ENCODE results near the gene COPG1.
A peak's percentile ranks its signal among the peaks of the same experiment; 100 is the strongest.

Gene COPG1

GRCh38 chr3:129280183-129280582 lies 30.8 kb downstream of the COPG1 start:
- no peak for DNase-seq (ENCODE audit: low spot score)

GRCh38 chr3:129281726-129282125 lies 32.3 kb downstream of the COPG1 start:
- DNase-seq (ENCODE audit: low spot score), result no peak

- DNase-seq (ENCODE audit: low spot score), result no peak
Observed at GRCh38 chr3:129282727-129283327, 33.4 kb downstream of the COPG1 start.

GRCh38 chr3:129286081-129286480 lies 36.7 kb downstream of the COPG1 start:
- no peak for DNase-seq (ENCODE audit: low spot score)

GRCh38 chr3:129288446-129288845 lies 39.0 kb downstream of the COPG1 start:
- no peak for DNase-seq (ENCODE audit: low spot score)

- no peak for DNase-seq (ENCODE audit: low spot score)
Observed at GRCh38 chr3:129289201-129289921, 40.0 kb downstream of the COPG1 start.

GRCh38 chr3:129291236-129291886 lies 42.0 kb downstream of the COPG1 start:
- DNase-seq (ENCODE audit: low spot score), result no peak

- no peak for DNase-seq (ENCODE audit: low spot score)
Observed at GRCh38 chr3:129295286-129295685, 45.9 kb downstream of the COPG1 start.

GRCh38 chr3:129304146-129304961 lies 54.9 kb downstream of the COPG1 start:
- no peak for DNase-seq (ENCODE audit: low spot score)

GRCh38 chr3:129304962-129305222 lies 55.5 kb downstream of the COPG1 start:
- no peak for DNase-seq (ENCODE audit: low spot score)

GRCh38 chr3:129305592-129306091 lies 56.2 kb downstream of the COPG1 start:
- DNase-seq (ENCODE audit: low spot score), result peak; percentile 32

GRCh38 chr3:129308636-129309035 lies 59.2 kb downstream of the COPG1 start:
- no peak for DNase-seq (ENCODE audit: low spot score)

- no peak for DNase-seq (ENCODE audit: low spot score)
Observed at GRCh38 chr3:129310111-129311011, 61.0 kb downstream of the COPG1 start.

GRCh38 chr3:129311054-129311902 lies 61.9 kb downstream of the COPG1 start:
- DNase-seq (ENCODE audit: low spot score), result no peak

- DNase-seq (ENCODE audit: low spot score), result no peak
Observed at GRCh38 chr3:129312021-129312639, 62.7 kb downstream of the COPG1 start.

- no peak for DNase-seq (ENCODE audit: low spot score)
Observed at GRCh38 chr3:129312671-129313414, 63.4 kb downstream of the COPG1 start.

GRCh38 chr3:129313415-129313664 lies 63.9 kb downstream of the COPG1 start:
- no peak for DNase-seq (ENCODE audit: low spot score)

GRCh38 chr3:129313665-129314385 lies 64.4 kb downstream of the COPG1 start:
- no peak for DNase-seq (ENCODE audit: low spot score)

Measured in globus pallidus (tissue), 1 donor.